Subcutaneous adipose tissue (tissue), 4 donors: Measurements from ENCODE around the gene PDIA3. TPM values are rescaled to one million over a fixed set of nuclear protein-coding genes. Genes with fewer than 3 reads are reported as not detected.
"Not testable (repeated sequence)": the region's sequence is repeated elsewhere in the genome, so short reads cannot be mapped to it uniquely, and the experiment has no call there.

Source experiments
- total RNA-seq, 4 donors: library from RNA; depleted of rRNA; stranded (reverse); fragments of >200 nt; gene quantifications; one replicate each; pipeline ENCODE4 v1.1.0, GENCODE V29; 2016
- TF ChIP-seq, protein P1 (sequence below): fragments of 450-650 bp; IDR thresholded peaks from one replicate; pipeline ENCODE4 v1.5.1; 2016; ENCODE audit warnings: low read depth, mild to moderate bottlenecking, control low read depth, antibody characterized with exemption, moderate library complexity

PDIA3 gene
- 100 to 1,000 TPM in 3 of 4 donors, 10 to 100 TPM in 1; 87.6 to 129 (median 121) TPM for total RNA-seq

- TF ChIP-seq, protein P1, sequence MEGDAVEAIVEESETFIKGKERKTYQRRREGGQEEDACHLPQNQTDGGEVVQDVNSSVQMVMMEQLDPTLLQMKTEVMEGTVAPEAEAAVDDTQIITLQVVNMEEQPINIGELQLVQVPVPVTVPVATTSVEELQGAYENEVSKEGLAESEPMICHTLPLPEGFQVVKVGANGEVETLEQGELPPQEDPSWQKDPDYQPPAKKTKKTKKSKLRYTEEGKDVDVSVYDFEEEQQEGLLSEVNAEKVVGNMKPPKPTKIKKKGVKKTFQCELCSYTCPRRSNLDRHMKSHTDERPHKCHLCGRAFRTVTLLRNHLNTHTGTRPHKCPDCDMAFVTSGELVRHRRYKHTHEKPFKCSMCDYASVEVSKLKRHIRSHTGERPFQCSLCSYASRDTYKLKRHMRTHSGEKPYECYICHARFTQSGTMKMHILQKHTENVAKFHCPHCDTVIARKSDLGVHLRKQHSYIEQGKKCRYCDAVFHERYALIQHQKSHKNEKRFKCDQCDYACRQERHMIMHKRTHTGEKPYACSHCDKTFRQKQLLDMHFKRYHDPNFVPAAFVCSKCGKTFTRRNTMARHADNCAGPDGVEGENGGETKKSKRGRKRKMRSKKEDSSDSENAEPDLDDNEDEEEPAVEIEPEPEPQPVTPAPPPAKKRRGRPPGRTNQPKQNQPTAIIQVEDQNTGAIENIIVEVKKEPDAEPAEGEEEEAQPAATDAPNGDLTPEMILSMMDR = not testable (repeated sequence)
Observed at GRCh38 chr15:43746245-43746902, at the start of gene PDIA3. TSS of gene PDIA3 (plus strand) at chr15:43746438. CDS start at chr15:43746540, 102 bp downstream.

DNA sequence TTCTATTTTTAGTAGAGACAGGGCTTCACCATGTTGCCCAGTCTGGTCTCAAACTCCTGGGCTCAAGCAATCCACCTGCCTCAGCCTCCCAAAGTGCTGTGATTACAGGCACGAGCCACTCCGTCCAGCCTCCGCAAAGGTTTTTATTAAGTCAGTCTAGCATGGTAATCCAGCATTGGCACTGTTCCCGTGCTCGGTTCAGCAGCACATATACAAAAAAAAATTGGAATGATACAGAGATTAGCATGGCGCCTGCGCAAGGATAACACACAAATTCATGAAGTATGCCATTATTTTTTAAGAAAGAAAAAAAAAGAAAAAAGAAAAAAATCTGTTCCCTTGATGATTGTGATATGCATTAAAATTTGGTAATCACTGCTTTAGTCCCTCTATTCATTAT, 44.1 kb upstream of the PDIA3 start:
- TF ChIP-seq, protein P1 = no peak

DNA sequence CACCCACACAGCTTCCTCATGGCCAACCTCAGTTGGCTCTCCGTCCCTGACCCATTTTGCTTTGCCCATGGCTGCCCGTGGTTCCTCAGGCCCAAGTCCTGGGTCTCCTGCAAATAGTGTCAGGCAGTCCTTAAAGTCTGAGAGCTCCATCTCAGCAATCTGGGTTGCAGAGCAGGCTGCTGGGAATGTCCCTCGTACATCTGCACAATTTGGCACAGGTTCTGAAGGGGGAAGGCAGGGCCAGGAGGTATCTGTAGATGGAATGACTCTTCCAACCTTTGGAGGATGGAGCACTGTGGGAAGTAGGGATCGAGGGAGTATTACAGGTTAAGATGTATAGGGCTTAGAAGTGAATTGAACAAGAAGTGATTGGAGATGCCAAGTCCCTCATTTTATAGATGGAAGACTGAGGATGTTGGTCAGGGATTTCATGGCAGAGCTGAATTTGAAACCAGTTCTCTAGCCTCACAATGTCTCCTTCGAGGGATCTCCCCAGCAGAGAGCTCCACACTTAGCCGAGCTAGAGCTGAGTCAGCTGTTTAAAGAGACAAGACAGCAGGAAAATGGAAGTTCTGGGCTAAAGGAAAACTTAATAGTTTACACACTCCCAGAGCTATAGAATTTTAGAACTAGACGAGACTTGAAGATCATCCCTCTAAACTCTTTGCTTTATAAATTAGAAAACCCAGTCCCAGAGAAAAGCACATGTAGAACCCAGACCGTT, 43.4 kb upstream of the PDIA3 start:
- TF ChIP-seq, protein P1 = no peak

GRCh38 chr15:43723151-43723550, 23.1 kb upstream of the PDIA3 start:
- TF ChIP-seq, protein P1 = no peak

DNA sequence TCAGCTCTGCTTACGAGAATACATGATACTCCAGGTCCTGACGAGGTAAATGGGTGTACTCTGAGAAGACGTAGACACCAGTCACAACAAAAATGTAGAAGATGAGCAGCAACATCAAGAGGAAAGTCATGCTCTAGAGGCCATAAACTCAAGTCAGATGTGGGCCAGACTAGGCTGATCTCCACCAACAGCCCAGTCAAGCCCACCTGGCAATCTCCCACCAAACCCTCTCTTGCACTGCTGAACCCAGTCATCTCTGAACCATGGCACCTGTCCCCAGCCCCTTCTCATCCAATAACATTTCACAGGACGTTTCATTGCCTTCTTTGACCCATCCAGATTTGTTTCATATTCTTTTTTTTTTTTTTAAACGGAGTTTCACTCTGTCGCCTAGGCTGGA, 10.8 kb upstream of the PDIA3 start:
- TF ChIP-seq, protein P1 = no peak

DNA sequence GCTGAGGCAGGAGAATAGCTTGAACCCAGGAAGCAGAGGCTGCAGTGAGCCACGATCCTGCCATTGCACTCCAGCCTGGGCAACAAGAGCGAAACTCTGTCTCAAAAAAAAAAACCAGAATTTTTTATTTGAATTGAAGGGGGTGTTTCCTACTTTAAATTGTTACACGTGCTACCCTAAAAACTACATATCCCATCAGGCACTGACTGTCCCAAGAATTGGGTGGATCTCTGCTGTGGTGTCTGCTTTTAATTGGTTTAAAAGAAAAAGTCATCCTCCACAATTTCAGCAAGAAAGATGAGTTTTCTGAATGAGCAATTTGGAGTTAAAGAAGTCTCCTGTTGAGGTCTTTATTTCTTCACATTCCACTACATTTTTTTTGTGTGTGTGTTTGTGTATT, 2.1 kb downstream of the PDIA3 start:
- TF ChIP-seq, protein P1 = no peak

- TF ChIP-seq, protein P1 = no peak
Observed at GRCh38 chr15:43749690-43750345, 3.6 kb downstream of the PDIA3 start.
